ENCODE measurements around the gene ACADL. TPM values are rescaled to one million over a fixed set of nuclear protein-coding genes. Genes with fewer than 3 reads are reported as not detected.

Gene ACADL
- total RNA-seq, 5 donors from 2014 or later (not counting 1 experiment from before 2014, with no cell fraction given) = not detected

- Mint-ChIP-seq H3K27ac (no peak overlapping the region), H3K4me3 (no peak overlapping the region), H3K36me3 (no peaks in the 10 kb centered on the region), H3K27me3 (peaks cover 8 to 12% of the 10 kb centered on the region in 2 donors), H3K4me1 (peaks cover 0 to 2% (median 0%) of the 10 kb centered on the region in 3 donors), H3K9me3 (no peaks in the 10 kb centered on the region)
- Histone ChIP-seq H3K4me1 (ENCODE audit: control insufficient read depth in 1 of 2, extremely low read depth in 1 of 2, insufficient read depth in 2 of 2, low read length in 2 of 2) (no peaks in the 10 kb centered on the region), H3K27ac (ENCODE audit: low read length) (no peak overlapping the region), H3K4me3 (ENCODE audit: control insufficient read depth in 1 of 2, extremely low read depth in 1 of 2, low read length in 1 of 2) (no peak overlapping the region), H3K36me3 (ENCODE audit: control insufficient read depth in 2 of 2, extremely low read depth in 1 of 2, insufficient read depth in 1 of 2, low read length in 1 of 2) (no peaks in the 10 kb centered on the region), H3K27me3 (replicated peaks in 1 of 2; ENCODE audit: control insufficient read depth in 2 of 2, extremely low read depth in 1 of 2, insufficient read depth in 2 of 2, low read length in 1 of 2) (peaks cover 0 to 3% of the 10 kb centered on the region in 2 experiments), H3K9me3 (no peaks in the 10 kb centered on the region)
- DNase-seq = peak in 1 of 35 experiments; percentile 63
- ChIA-PET CTCF (interaction anchor here (0.7 to 2.8 kb wide), 31 partner anchors 8 to 1732 kb away, joined by 3 to 56 read pairs (median 4); no protein-coding TSS in a partner anchor), POLR2A (no interaction called here)
- peak in 1 of 4 experiments; percentile 48 for ATAC-seq (replicated peaks in 1 of 4)
Observed at GRCh38 chr2:210199186-210199765, 26.0 kb downstream of the ACADL start.

- WGBS (ENCODE audit: insufficient coverage) = no CpG with 5 or more reads among the region's 1 CpG
- no peaks in the 10 kb centered on the region for H3K4me1 ChIP-seq (ENCODE audit: control insufficient read depth in 1 of 2, extremely low read depth in 1 of 2, insufficient read depth in 2 of 2, low read length in 2 of 2)
- no peaks in the 10 kb centered on the region for H3K9me3 Mint-ChIP-seq
- H3K27ac Mint-ChIP-seq = no peak overlapping the region
- no peak overlapping the region for H3K4me3 Mint-ChIP-seq
- no peak for ATAC-seq (replicated peaks in 1 of 4)
- peaks cover 8 to 12% of the 10 kb centered on the region in 2 donors for H3K27me3 Mint-ChIP-seq
- H3K4me3 ChIP-seq (ENCODE audit: control insufficient read depth in 1 of 2, extremely low read depth in 1 of 2, low read length in 1 of 2) = no peak overlapping the region
- H3K9me3 ChIP-seq = no peaks in the 10 kb centered on the region
- ChIA-PET CTCF (interaction anchor here (0.5 to 2.8 kb wide), 30 partner anchors 9 to 1802 kb away, joined by 3 to 56 read pairs (median 4); no protein-coding TSS in a partner anchor), POLR2A (no interaction called here)
- H3K36me3 ChIP-seq (ENCODE audit: control insufficient read depth in 2 of 2, extremely low read depth in 1 of 2, insufficient read depth in 1 of 2, low read length in 1 of 2) = no peaks in the 10 kb centered on the region
- no peak for DNase-seq
- H3K27ac ChIP-seq (ENCODE audit: low read length) = no peak overlapping the region
- no peaks in the 10 kb centered on the region for H3K36me3 Mint-ChIP-seq
- H3K4me1 Mint-ChIP-seq = peaks cover 0 to 2% (median 0%) of the 10 kb centered on the region in 3 donors
- H3K27me3 ChIP-seq (replicated peaks in 1 of 2; ENCODE audit: control insufficient read depth in 2 of 2, extremely low read depth in 1 of 2, insufficient read depth in 2 of 2, low read length in 1 of 2) = peaks cover 0 to 3% of the 10 kb centered on the region in 2 experiments
Observed at GRCh38 chr2:210198326-210198725, 26.9 kb downstream of the ACADL start.

DNA sequence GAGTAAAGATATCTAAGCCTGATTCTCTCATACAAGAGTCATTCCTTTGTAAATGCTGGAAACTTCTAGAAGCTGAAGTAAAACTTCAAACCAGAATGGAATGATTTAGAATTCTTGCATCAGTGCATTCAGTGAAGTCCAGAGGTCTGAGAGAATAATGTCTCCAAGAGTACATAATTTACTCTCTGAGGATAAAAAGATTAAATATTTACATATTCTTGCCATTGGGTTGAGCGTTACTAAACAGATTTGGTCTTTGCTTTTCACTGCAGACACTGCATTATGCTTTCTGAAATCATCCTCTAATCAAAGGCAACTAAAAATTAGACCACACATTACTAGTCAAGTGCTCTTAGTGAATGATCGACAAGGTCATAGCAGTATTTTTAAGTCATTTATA is 27.5 kb downstream of the ACADL start:
- H3K36me3 ChIP-seq (ENCODE audit: control insufficient read depth in 2 of 2, extremely low read depth in 1 of 2, insufficient read depth in 1 of 2, low read length in 1 of 2) = no peaks in the 10 kb centered on the region
- H3K27ac Mint-ChIP-seq = no peak overlapping the region
- POLR2A ChIA-PET = no interaction called here

GRCh38 chr2:210195101-210195852 is 30.0 kb downstream of the ACADL start:
- ChIA-PET POLR2A (no interaction called here), CTCF (interaction anchor here (0.6 to 2.9 kb wide), 16 partner anchors 18 to 237 kb away, joined by 3 to 31 read pairs (median 4); no protein-coding TSS in a partner anchor)
- Mint-ChIP-seq H3K4me1 (peaks cover 0 to 2% (median 0%) of the 10 kb centered on the region in 3 donors), H3K9me3 (no peaks in the 10 kb centered on the region), H3K27ac (no peak overlapping the region), H3K27me3 (no peaks in the 10 kb centered on the region), H3K4me3 (no peak overlapping the region), H3K36me3 (no peaks in the 10 kb centered on the region)
- Histone ChIP-seq H3K36me3 (ENCODE audit: control insufficient read depth in 2 of 2, extremely low read depth in 1 of 2, insufficient read depth in 1 of 2, low read length in 1 of 2) (no peaks in the 10 kb centered on the region), H3K4me1 (ENCODE audit: control insufficient read depth in 1 of 2, extremely low read depth in 1 of 2, insufficient read depth in 2 of 2, low read length in 2 of 2) (no peaks in the 10 kb centered on the region), H3K4me3 (ENCODE audit: control insufficient read depth in 1 of 2, extremely low read depth in 1 of 2, low read length in 1 of 2) (no peak overlapping the region), H3K27me3 (replicated peaks in 1 of 2; ENCODE audit: control insufficient read depth in 2 of 2, extremely low read depth in 1 of 2, insufficient read depth in 2 of 2, low read length in 1 of 2) (no peaks in the 10 kb centered on the region), H3K27ac (ENCODE audit: low read length) (no peak overlapping the region), H3K9me3 (no peaks in the 10 kb centered on the region)
- DNase-seq (peak in 1 of 35 experiments; percentile 72), ATAC-seq (replicated peaks in 1 of 4) (peak in 2 of 4 experiments; percentile 43 to 53)
- no CpG with 5 or more reads among the region's 8 CpGs for WGBS (ENCODE audit: insufficient coverage)

More for the DNA sequence above, 27.5 kb downstream of the ACADL start:
- no CpG with 5 or more reads among the region's 2 CpGs for WGBS (ENCODE audit: insufficient coverage)
- Mint-ChIP-seq H3K4me3 (no peak overlapping the region), H3K4me1 (peaks cover 0 to 2% (median 0%) of the 10 kb centered on the region in 3 donors), H3K36me3 (no peaks in the 10 kb centered on the region), H3K9me3 (no peaks in the 10 kb centered on the region), H3K27me3 (peaks cover 4 to 7% of the 10 kb centered on the region in 2 donors)
- CTCF ChIA-PET = interaction anchor here (0.6 to 2.8 kb wide), 9 partner anchors 8 to 229 kb away, joined by 3 to 56 read pairs (median 6); no protein-coding TSS in a partner anchor
- DNase-seq (no peak), ATAC-seq (replicated peaks in 1 of 4) (no peak)
- no peak overlapping the region for H3K4me3 ChIP-seq (ENCODE audit: control insufficient read depth in 1 of 2, extremely low read depth in 1 of 2, low read length in 1 of 2)
- H3K27me3 ChIP-seq (replicated peaks in 1 of 2; ENCODE audit: control insufficient read depth in 2 of 2, extremely low read depth in 1 of 2, insufficient read depth in 2 of 2, low read length in 1 of 2) = peaks cover 0 to 3% of the 10 kb centered on the region in 2 experiments
- H3K9me3 ChIP-seq = no peaks in the 10 kb centered on the region
- H3K27ac ChIP-seq (ENCODE audit: low read length) = no peak overlapping the region
- no peaks in the 10 kb centered on the region for H3K4me1 ChIP-seq (ENCODE audit: control insufficient read depth in 1 of 2, extremely low read depth in 1 of 2, insufficient read depth in 2 of 2, low read length in 2 of 2)

GRCh38 chr2:210190345-210190744 is 34.9 kb downstream of the ACADL start:
- Histone ChIP-seq H3K4me1 (ENCODE audit: control insufficient read depth in 1 of 2, extremely low read depth in 1 of 2, insufficient read depth in 2 of 2, low read length in 2 of 2) (peaks cover 0 to 7% of the 10 kb centered on the region in 2 experiments), H3K36me3 (ENCODE audit: control insufficient read depth in 2 of 2, extremely low read depth in 1 of 2, insufficient read depth in 1 of 2, low read length in 1 of 2) (no peaks in the 10 kb centered on the region), H3K27me3 (replicated peaks in 1 of 2; ENCODE audit: control insufficient read depth in 2 of 2, extremely low read depth in 1 of 2, insufficient read depth in 2 of 2, low read length in 1 of 2) (no peaks in the 10 kb centered on the region), H3K4me3 (ENCODE audit: control insufficient read depth in 1 of 2, extremely low read depth in 1 of 2, low read length in 1 of 2) (no peak overlapping the region), H3K9me3 (no peaks in the 10 kb centered on the region), H3K27ac (ENCODE audit: low read length) (no peak overlapping the region)
- H3K9me3 Mint-ChIP-seq = peaks cover 0 to 13% (median 13%) of the 10 kb centered on the region in 3 donors
- no peak overlapping the region for H3K4me3 Mint-ChIP-seq
- WGBS (ENCODE audit: insufficient coverage) = no CpG with 5 or more reads among the region's 4 CpGs
- CTCF ChIA-PET = interaction anchor here (1.0 to 1.4 kb wide), 2 partner anchors 8 to 210 kb away, joined by 3 to 6 read pairs; no protein-coding TSS in a partner anchor
- H3K36me3 Mint-ChIP-seq = peaks cover 4% of the 10 kb centered on the region
- ATAC-seq (replicated peaks in 1 of 4) (no peak), DNase-seq (no peak)
- POLR2A ChIA-PET = interaction anchor here in 1 of 2 donors (0.6 kb wide), 1 partner anchor 32 kb away, joined by 3 read pairs; no protein-coding TSS in a partner anchor
- peaks cover 0 to 3% of the 10 kb centered on the region in 2 donors for H3K27me3 Mint-ChIP-seq
- peaks cover 0 to 3% (median 2%) of the 10 kb centered on the region in 3 donors for H3K4me1 Mint-ChIP-seq
- no peak overlapping the region for H3K27ac Mint-ChIP-seq

- Mint-ChIP-seq H3K27me3 (peaks cover 0 to 3% of the 10 kb centered on the region in 2 donors), H3K9me3 (peaks cover 3 to 19% (median 18%) of the 10 kb centered on the region in 3 donors), H3K4me3 (no peak overlapping the region), H3K27ac (no peak overlapping the region), H3K36me3 (peaks cover 7% of the 10 kb centered on the region), H3K4me1 (peaks cover 0 to 2% (median 2%) of the 10 kb centered on the region in 3 donors)
- ChIA-PET CTCF (interaction anchor here (1.0 to 1.4 kb wide), 2 partner anchors 9 to 210 kb away, joined by 3 to 6 read pairs; no protein-coding TSS in a partner anchor), POLR2A (no interaction called here)
- DNase-seq (no peak), ATAC-seq (replicated peaks in 1 of 4) (no peak)
- WGBS (ENCODE audit: insufficient coverage) = no CpG with 5 or more reads among the region's 1 CpG
- H3K27me3 ChIP-seq (replicated peaks in 1 of 2; ENCODE audit: control insufficient read depth in 2 of 2, extremely low read depth in 1 of 2, insufficient read depth in 2 of 2, low read length in 1 of 2) = no peaks in the 10 kb centered on the region
- no peak overlapping the region for H3K4me3 ChIP-seq (ENCODE audit: control insufficient read depth in 1 of 2, extremely low read depth in 1 of 2, low read length in 1 of 2)
- H3K4me1 ChIP-seq (ENCODE audit: control insufficient read depth in 1 of 2, extremely low read depth in 1 of 2, insufficient read depth in 2 of 2, low read length in 2 of 2) = peaks cover 0 to 7% of the 10 kb centered on the region in 2 experiments
- no peaks in the 10 kb centered on the region for H3K9me3 ChIP-seq
- H3K27ac ChIP-seq (ENCODE audit: low read length) = no peak overlapping the region
- no peaks in the 10 kb centered on the region for H3K36me3 ChIP-seq (ENCODE audit: control insufficient read depth in 2 of 2, extremely low read depth in 1 of 2, insufficient read depth in 1 of 2, low read length in 1 of 2)
Observed at GRCh38 chr2:210189452-210190138, 35.7 kb downstream of the ACADL start.

All from T-cell (primary cell).